Renal cortex interstitium (tissue), 15 donors: Measurements from ENCODE around the gene NDUFB10. TPM values are rescaled to one million over a fixed set of nuclear protein-coding genes. Genes with fewer than 3 reads are reported as not detected.
A peak's percentile ranks its signal among the peaks of the same experiment; 100 is the strongest.

Experiments used
- DNase-seq, 11 donors: peaks; one replicate each; pipeline ENCODE4 v3.0.0-alpha.2; 2013; ENCODE audit warnings: low read depth in 9 of 11, low spot score in 4 of 11; ENCODE audit errors: extremely low read depth in 1 of 11
- long read RNA-seq, 16 experiments: transcript quantifications; one replicate each; lab custom pipeline, GENCODE V29; 2026
- polyA plus RNA-seq, 3 donors: library from polyadenylated mRNA; unstranded; fragments of 120-200 nt; gene quantifications; one replicate each; pipeline ENCODE4 v1.2.1, GENCODE V29; 2013; ENCODE audit not compliant: insufficient read length in 3 of 3

NDUFB10 gene
- 100 to 1,000 TPM; 121 to 154 (median 124) TPM for polyA plus RNA-seq
- long read RNA-seq, donor 1, transcript NDUFB10-202 (3 exons, 830 nt), result minor isoform, 7 of 5,292 reads
- long read RNA-seq, donor 1, transcript NDUFB10-201 (4 exons, 705 nt), result major isoform, 81 of 5,292 reads
- long read RNA-seq, donor 1, transcript NDUFB10-203 (2 exons, 958 nt), result minor isoform, 6 of 5,292 reads
- long read RNA-seq, donor 1, partial matches to known transcripts, result 2,189 of 5,292 reads
- long read RNA-seq, donor 1, other reads (novel, unspliced or antisense), result 3,005 of 5,292 reads
- long read RNA-seq, donor 2, transcript NDUFB10-202 (3 exons, 830 nt), result minor isoform, 12 of 5,218 reads
- long read RNA-seq, donor 2, transcript NDUFB10-201 (4 exons, 705 nt), result major isoform, 91 of 5,218 reads
- long read RNA-seq, donor 2, partial matches to known transcripts, result 4,865 of 5,218 reads
- long read RNA-seq, donor 2, other reads (novel, unspliced or antisense), result 244 of 5,218 reads
- long read RNA-seq, donor 3, transcript NDUFB10-201 (4 exons, 705 nt), result major isoform, 120 of 7,740 reads
- long read RNA-seq, donor 3, transcript NDUFB10-202 (3 exons, 830 nt), result minor isoform, 22 of 7,740 reads
- long read RNA-seq, donor 3, partial matches to known transcripts, result 5,339 of 7,740 reads
- long read RNA-seq, donor 3, other reads (novel, unspliced or antisense), result 2,251 of 7,740 reads
- long read RNA-seq, donor 4, transcript NDUFB10-202 (3 exons, 830 nt), result minor isoform, 12 of 5,272 reads
- long read RNA-seq, donor 4, transcript NDUFB10-201 (4 exons, 705 nt), result major isoform, 62 of 5,272 reads
- long read RNA-seq, donor 4, partial matches to known transcripts, result 3,560 of 5,272 reads
- long read RNA-seq, donor 4, other reads (novel, unspliced or antisense), result 1,636 of 5,272 reads
- long read RNA-seq, donor 5, result 0 reads
- long read RNA-seq, donor 6, transcript NDUFB10-202 (3 exons, 830 nt), result minor isoform, 7 of 5,221 reads
- long read RNA-seq, donor 6, transcript NDUFB10-203 (2 exons, 958 nt), result minor isoform, 6 of 5,221 reads
- long read RNA-seq, donor 6, transcript NDUFB10-201 (4 exons, 705 nt), result major isoform, 82 of 5,221 reads
- long read RNA-seq, donor 6, partial matches to known transcripts, result 3,707 of 5,221 reads
- long read RNA-seq, donor 6, other reads (novel, unspliced or antisense), result 1,418 of 5,221 reads
- long read RNA-seq, donor 7, transcript NDUFB10-202 (3 exons, 830 nt), result minor isoform, 18 of 7,061 reads
- long read RNA-seq, donor 7, transcript NDUFB10-201 (4 exons, 705 nt), result major isoform, 80 of 7,061 reads
- long read RNA-seq, donor 7, transcript NDUFB10-203 (2 exons, 958 nt), result minor isoform, 6 of 7,061 reads
- long read RNA-seq, donor 7, partial matches to known transcripts, result 2,794 of 7,061 reads
- long read RNA-seq, donor 7, other reads (novel, unspliced or antisense), result 4,162 of 7,061 reads
- long read RNA-seq, donor 8, result 0 reads
- long read RNA-seq, donor 9, transcript NDUFB10-202 (3 exons, 830 nt), result minor isoform, 9 of 4,166 reads
- long read RNA-seq, donor 9, transcript NDUFB10-201 (4 exons, 705 nt), result major isoform, 68 of 4,166 reads
- long read RNA-seq, donor 9, partial matches to known transcripts, result 2,941 of 4,166 reads
- long read RNA-seq, donor 9, other reads (novel, unspliced or antisense), result 1,144 of 4,166 reads
- long read RNA-seq, donor 10, transcript NDUFB10-202 (3 exons, 830 nt), result minor isoform, 16 of 5,262 reads
- long read RNA-seq, donor 10, transcript NDUFB10-203 (2 exons, 958 nt), result minor isoform, 8 of 5,262 reads
- long read RNA-seq, donor 10, transcript NDUFB10-201 (4 exons, 705 nt), result major isoform, 82 of 5,262 reads
- long read RNA-seq, donor 10, partial matches to known transcripts, result 2,045 of 5,262 reads
- long read RNA-seq, donor 10, other reads (novel, unspliced or antisense), result 3,110 of 5,262 reads
- long read RNA-seq, donor 11, transcript NDUFB10-203 (2 exons, 958 nt), result minor isoform, 5 of 80 reads
- long read RNA-seq, donor 11, transcript NDUFB10-201 (4 exons, 705 nt), result major isoform, 63 of 80 reads
- long read RNA-seq, donor 11, transcript NDUFB10-202 (3 exons, 830 nt), result minor isoform, 9 of 80 reads
- long read RNA-seq, donor 11, partial matches to known transcripts, result 0 of 80 reads
- long read RNA-seq, donor 11, other reads (novel, unspliced or antisense), result 0 of 80 reads
- long read RNA-seq, donor 12, transcript NDUFB10-202 (3 exons, 830 nt), result minor isoform, 11 of 5,116 reads
- long read RNA-seq, donor 12, transcript NDUFB10-201 (4 exons, 705 nt), result major isoform, 35 of 5,116 reads
- long read RNA-seq, donor 12, partial matches to known transcripts, result 4,900 of 5,116 reads
- long read RNA-seq, donor 12, other reads (novel, unspliced or antisense), result 167 of 5,116 reads
- long read RNA-seq, donor 13, result 0 reads
- long read RNA-seq, donor 14, transcript NDUFB10-202 (3 exons, 830 nt), result minor isoform, 14 of 6,253 reads
- long read RNA-seq, donor 14, transcript NDUFB10-201 (4 exons, 705 nt), result major isoform, 77 of 6,253 reads
- long read RNA-seq, donor 14, transcript NDUFB10-203 (2 exons, 958 nt), result minor isoform, 5 of 6,253 reads
- long read RNA-seq, donor 14, partial matches to known transcripts, result 5,932 of 6,253 reads
- long read RNA-seq, donor 14, other reads (novel, unspliced or antisense), result 224 of 6,253 reads
- long read RNA-seq, donor 15, transcript NDUFB10-201 (4 exons, 705 nt), result major isoform, 36 of 2,180 reads
- long read RNA-seq, donor 15, transcript NDUFB10-202 (3 exons, 830 nt), result minor isoform, 9 of 2,180 reads
- long read RNA-seq, donor 15, partial matches to known transcripts, result 1,525 of 2,180 reads
- long read RNA-seq, donor 15, other reads (novel, unspliced or antisense), result 605 of 2,180 reads
- long read RNA-seq, donor 16, transcript NDUFB10-202 (3 exons, 830 nt), result minor isoform, 33 of 244 reads
- long read RNA-seq, donor 16, transcript NDUFB10-201 (4 exons, 705 nt), result major isoform, 188 of 244 reads
- long read RNA-seq, donor 16, transcript NDUFB10-203 (2 exons, 958 nt), result minor isoform, 6 of 244 reads
- long read RNA-seq, donor 16, partial matches to known transcripts, result 6 of 244 reads
- long read RNA-seq, donor 16, other reads (novel, unspliced or antisense), result 5 of 244 reads

- peak in 10 of 11 donors; percentile 70 to 86 (median 80) for DNase-seq
These were observed at the start of gene NDUFB10 for GRCh38 chr16:1959269-1960039. TSS of gene NDUFB10 (plus strand) at chr16:1959538. CDS start at chr16:1959625, 87 bp downstream.

GRCh38 chr16:1909561-1910231 is 49.6 kb upstream of the NDUFB10 start:
- no peak for DNase-seq

GRCh38 chr16:1911467-1912214 is 47.7 kb upstream of the NDUFB10 start:
- DNase-seq, result no peak

GRCh38 chr16:1912215-1912543 is 47.2 kb upstream of the NDUFB10 start:
- no peak for DNase-seq

GRCh38 chr16:1913327-1914083 is 45.8 kb upstream of the NDUFB10 start:
- DNase-seq, result no peak

GRCh38 chr16:1914084-1914608 is 45.2 kb upstream of the NDUFB10 start:
- no peak for DNase-seq

GRCh38 chr16:1914988-1915387 is 44.4 kb upstream of the NDUFB10 start:
- no peak for DNase-seq

GRCh38 chr16:1915732-1916639 is 43.4 kb upstream of the NDUFB10 start:
- DNase-seq, result no peak

- DNase-seq, result no peak
These were observed 42.7 kb upstream of the NDUFB10 start for GRCh38 chr16:1916640-1916990.

- DNase-seq, result no peak
These were observed 42.2 kb upstream of the NDUFB10 start for GRCh38 chr16:1917056-1917664.

- DNase-seq, result no peak
These were observed 41.5 kb upstream of the NDUFB10 start for GRCh38 chr16:1917665-1918350.
